Adipocyte (in vitro differentiated cells): ENCODE results near the gene ATL3.

ENCODE experiments used
- DNase-seq: peaks from one replicate; pipeline ENCODE4 v3.0.0-alpha.2; 2015; ENCODE audit warnings: low read depth
- H3K27me3 ChIP-seq: replicated peaks from 2 replicates; pipeline ENCODE4 v1.7.0; 2013; ENCODE audit warnings: mild to moderate bottlenecking, low read length, moderate library complexity; ENCODE audit not compliant: control insufficient read depth, insufficient read depth
- H3K36me3 ChIP-seq: 2 replicates; pipeline ENCODE4 v1.7.0; 2013; ENCODE audit warnings: low read length, mild to moderate bottlenecking, moderate library complexity; ENCODE audit not compliant: control insufficient read depth, insufficient read depth, severe bottlenecking
- H3K4me1 ChIP-seq: 2 replicates; pipeline ENCODE4 v1.7.0; 2013; ENCODE audit warnings: mild to moderate bottlenecking, low read length, moderate library complexity; ENCODE audit not compliant: control insufficient read depth, insufficient read depth
- H3K4me3 ChIP-seq: 2 replicates; pipeline ENCODE4 v1.7.0; 2013; ENCODE audit warnings: mild to moderate bottlenecking, low read length, moderate library complexity
- H3K9ac ChIP-seq: 2 replicates; pipeline ENCODE4 v1.7.0; 2013; ENCODE audit warnings: mild to moderate bottlenecking, low read length, moderate library complexity
- H3K9me3 ChIP-seq: 2 replicates; pipeline ENCODE4 v1.7.0; 2013; ENCODE audit warnings: mild to moderate bottlenecking, low read length, moderate library complexity; ENCODE audit not compliant: control insufficient read depth

ATL3 gene

DNA sequence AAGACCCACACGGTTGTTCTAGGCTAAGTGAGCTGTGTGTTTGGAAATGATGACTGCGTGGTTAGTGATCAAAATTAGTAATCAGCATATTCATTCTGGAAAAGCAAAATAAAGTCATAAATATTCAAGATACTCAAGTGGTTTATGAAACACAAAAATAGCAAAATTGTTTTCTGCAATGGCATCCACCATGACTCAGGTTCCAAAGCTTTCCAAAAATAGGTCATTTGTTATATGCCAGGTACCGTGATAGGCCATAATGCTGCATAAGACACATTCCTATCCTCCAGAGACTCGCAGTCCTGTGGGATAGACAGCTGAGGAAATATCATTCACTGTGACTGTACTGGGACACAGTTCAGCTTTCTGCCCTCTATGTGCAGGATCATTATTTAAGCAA lies 2.4 kb upstream of the ATL3 start:
- Histone ChIP-seq H3K27me3 (no peaks in the 10 kb centered on the region), H3K4me1 (peaks cover 46% of the 10 kb centered on the region), H3K9me3 (no peaks in the 10 kb centered on the region), H3K36me3 (no peaks in the 10 kb centered on the region), H3K4me3 (no peak overlapping the region), H3K9ac (peak overlapping the region; percentile 36)
- no peak for DNase-seq

DNA sequence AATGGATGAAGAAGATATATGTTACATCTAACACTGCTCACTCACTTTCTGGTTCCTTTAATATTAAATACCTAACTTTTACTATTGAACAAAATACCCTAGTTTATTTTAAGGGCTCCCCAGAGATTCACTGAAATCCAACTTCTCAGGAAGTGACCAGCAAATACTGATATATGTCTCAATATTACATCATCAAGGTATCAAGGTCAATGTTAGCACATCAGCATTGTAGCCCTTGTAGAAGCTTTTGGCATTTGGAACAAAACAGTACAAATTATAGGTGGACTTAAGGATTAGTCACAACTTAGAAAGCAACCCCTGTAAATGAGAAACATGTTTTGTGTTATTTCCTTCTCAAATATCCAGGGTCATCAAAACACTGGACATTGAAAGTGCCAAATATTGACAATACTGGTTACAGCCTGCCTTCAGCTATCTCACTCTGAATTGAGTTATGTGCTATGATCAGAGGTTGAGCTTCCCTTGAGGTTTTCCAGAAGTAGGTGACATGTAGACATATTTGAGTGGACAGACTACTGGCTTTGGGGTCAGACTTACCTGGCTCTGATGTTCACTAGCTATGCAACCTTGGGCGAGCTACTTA lies 1.9 kb upstream of the ATL3 start:
- Histone ChIP-seq H3K9me3 (no peaks in the 10 kb centered on the region), H3K9ac (peak overlapping the region; percentile 36), H3K4me1 (peaks cover 52% of the 10 kb centered on the region), H3K4me3 (peak overlapping the region; percentile 0), H3K27me3 (no peaks in the 10 kb centered on the region), H3K36me3 (no peaks in the 10 kb centered on the region)
- no peak for DNase-seq

DNA sequence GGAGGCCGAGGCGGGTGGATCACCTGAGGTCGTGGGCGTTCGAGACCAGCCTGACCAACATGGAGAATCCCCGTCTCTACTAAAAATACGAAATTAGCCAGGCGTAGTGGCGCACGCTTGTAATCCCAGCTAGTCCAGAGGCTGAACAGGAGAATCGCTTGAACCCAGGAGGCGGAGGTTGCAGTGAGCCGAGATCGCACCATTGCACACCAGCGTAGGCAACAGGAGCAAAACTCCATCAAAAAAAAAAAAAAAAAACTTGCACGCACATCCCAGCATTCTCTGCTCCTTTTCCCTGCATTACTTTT lies 934 bp upstream of the ATL3 start:
- Histone ChIP-seq H3K4me1 (peaks cover 61% of the 10 kb centered on the region), H3K9me3 (no peaks in the 10 kb centered on the region), H3K9ac (peak overlapping the region; percentile 97), H3K36me3 (no peaks in the 10 kb centered on the region), H3K4me3 (peak overlapping the region; percentile 88), H3K27me3 (no peaks in the 10 kb centered on the region)
- no peak for DNase-seq

DNA sequence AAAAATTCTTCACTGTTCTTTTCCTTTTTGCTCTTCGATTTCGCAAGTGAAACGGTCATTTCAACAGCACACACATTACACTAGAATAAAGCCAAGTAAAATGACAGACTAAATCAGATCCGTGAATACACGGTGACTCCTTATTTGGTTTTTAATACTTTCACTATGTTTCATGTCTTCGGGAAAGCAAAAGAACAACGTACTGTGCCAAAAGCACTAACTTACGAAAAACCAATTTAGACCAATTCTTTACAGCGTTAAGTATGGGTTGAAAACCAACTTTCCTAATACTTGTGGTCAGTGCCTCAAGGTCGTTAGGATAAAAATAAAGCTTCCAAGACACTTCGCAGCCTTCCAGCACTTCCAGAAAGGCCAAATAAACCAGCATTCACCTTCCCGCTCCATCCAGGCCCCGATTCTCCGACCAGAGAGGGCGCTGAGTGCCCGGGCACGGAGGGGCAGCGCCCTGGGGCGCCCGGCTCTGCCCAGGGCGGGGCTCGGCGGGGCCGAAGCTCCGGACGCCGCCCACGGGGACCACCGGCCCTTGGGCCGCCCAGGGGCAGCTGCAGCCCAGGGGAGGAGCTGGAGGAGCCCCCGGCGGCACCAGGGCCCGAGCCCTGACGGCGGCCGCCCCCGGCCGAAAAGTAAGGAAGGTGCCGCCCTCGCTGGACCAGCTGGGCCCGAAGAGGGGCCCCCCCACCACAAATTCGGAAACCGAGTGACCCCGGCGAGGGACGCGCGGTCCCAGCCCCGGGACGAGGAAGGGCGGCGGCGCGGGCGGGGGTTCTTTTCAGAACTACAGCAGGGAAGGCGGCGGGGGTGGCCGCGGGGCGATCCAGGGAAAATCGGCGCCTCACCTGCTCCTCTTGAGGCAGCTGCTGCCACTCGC lies 499 bp downstream of the ATL3 start:
- H3K4me1 ChIP-seq: peaks cover 75% of the 10 kb centered on the region
- H3K9me3 ChIP-seq: no peaks in the 10 kb centered on the region
- DNase-seq: peak; percentile 82
- H3K27me3 ChIP-seq: no peaks in the 10 kb centered on the region
- H3K4me3 ChIP-seq: peak overlapping the region; percentile 88
- H3K9ac ChIP-seq: peak overlapping the region; percentile 97
- H3K36me3 ChIP-seq: no peaks in the 10 kb centered on the region

DNA sequence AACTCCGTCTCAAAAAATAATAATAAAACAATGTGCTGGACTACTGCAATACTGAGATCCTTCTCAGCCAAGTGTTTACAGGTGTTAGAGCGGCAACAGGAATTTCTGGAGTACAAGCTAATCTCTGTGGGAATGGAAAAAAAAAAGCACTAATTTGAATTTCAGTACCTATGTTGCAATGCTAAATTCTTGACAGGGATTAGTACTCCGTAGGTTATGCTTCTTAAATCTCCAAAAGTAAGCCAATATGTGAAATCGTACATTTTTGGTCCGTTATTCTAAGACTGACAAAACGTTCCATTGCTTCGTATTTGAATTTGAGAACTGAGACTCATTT lies 1.1 kb downstream of the ATL3 start:
- Histone ChIP-seq H3K4me1 (peaks cover 78% of the 10 kb centered on the region), H3K36me3 (no peaks in the 10 kb centered on the region), H3K9me3 (no peaks in the 10 kb centered on the region), H3K9ac (peak overlapping the region; percentile 97), H3K27me3 (no peaks in the 10 kb centered on the region), H3K4me3 (peak overlapping the region; percentile 88)
- DNase-seq: peak; percentile 76

DNA sequence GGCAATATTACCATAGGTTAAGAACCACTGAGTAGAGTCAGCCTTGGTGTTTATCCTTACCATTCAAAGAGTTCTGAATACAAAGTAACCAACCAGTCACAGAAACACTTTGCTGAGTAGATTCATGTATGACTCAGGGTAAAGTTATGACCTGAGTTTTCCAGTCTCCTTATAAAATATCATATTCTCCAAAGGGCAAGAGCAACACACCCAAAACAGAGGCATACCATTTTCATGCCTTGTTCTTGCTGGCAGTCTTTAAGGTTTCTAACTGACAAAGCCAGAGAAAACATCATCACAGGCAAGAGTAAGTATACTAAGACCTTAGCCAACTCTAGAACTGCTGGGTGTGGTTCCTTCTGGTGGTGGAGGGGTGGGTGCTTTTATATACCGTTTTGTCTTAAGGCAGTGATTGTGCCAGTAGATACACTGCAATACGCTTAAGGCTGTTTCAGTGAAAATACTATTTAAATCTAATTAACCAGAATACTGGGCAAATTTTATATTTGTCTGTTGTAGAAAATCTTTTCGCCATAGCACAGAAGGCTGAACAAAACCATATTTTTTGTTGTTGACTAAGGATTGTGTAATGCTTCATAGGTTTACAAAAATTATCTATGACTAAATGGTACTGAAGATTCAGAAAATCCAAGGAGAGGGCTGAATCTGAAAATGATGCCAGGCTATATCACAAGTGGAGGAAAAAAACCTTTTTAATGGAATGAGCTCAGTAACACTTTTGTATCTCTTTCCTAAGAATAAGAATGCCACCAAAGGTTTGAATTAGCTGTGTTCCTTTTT lies 3.0 kb downstream of the ATL3 start:
- Histone ChIP-seq H3K4me1 (peaks cover 71% of the 10 kb centered on the region), H3K9ac (peak overlapping the region; percentile 97), H3K4me3 (peak overlapping the region; percentile 88), H3K36me3 (no peaks in the 10 kb centered on the region), H3K27me3 (no peaks in the 10 kb centered on the region), H3K9me3 (no peaks in the 10 kb centered on the region)
- DNase-seq: peak; percentile 91

DNA sequence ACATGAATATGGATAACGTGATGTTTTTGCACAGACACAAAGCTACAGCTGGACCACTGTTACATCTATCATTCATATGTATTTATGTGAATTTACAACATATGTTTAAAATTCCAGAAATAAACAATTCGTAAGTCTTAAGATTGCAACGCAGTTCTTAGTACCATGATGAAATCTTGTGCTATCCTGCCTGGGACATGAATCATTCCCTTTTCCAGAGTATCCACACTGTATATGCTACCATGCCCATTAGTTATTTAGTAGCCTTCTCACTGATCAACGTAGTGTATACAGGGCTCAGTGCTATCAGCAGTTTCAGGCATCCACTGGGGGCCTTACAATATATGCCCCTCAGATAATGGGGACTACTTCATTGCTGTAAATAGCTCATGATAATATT lies 4.3 kb downstream of the ATL3 start:
- Histone ChIP-seq H3K27me3 (no peaks in the 10 kb centered on the region), H3K36me3 (no peaks in the 10 kb centered on the region), H3K4me3 (peak overlapping the region; percentile 88), H3K9me3 (no peaks in the 10 kb centered on the region), H3K9ac (peak overlapping the region; percentile 54), H3K4me1 (peaks cover 67% of the 10 kb centered on the region)
- DNase-seq: peak; percentile 78

DNA sequence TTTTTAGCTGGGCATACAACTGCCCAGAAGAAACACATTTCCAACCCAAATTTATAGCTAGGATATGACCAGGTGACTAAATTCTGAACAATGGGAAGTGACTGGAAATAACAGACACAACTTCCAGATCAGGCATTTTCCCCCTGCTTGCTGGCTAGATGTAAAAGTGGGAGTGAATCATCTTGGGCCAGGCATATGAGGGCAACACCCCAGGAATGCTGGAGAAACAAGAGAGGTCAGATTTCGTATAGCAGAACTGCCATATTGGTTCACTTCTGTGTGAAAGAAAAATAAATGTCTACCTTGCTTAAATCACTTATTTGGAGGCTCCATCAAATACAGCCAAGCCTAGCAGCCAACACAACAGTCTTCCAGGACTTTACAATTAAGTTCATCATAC lies 7.4 kb downstream of the ATL3 start:
- Histone ChIP-seq H3K9ac (no peak overlapping the region), H3K4me3 (no peak overlapping the region), H3K36me3 (no peaks in the 10 kb centered on the region), H3K4me1 (peaks cover 53% of the 10 kb centered on the region), H3K9me3 (no peaks in the 10 kb centered on the region), H3K27me3 (no peaks in the 10 kb centered on the region)
- DNase-seq: peak; percentile 71

DNA sequence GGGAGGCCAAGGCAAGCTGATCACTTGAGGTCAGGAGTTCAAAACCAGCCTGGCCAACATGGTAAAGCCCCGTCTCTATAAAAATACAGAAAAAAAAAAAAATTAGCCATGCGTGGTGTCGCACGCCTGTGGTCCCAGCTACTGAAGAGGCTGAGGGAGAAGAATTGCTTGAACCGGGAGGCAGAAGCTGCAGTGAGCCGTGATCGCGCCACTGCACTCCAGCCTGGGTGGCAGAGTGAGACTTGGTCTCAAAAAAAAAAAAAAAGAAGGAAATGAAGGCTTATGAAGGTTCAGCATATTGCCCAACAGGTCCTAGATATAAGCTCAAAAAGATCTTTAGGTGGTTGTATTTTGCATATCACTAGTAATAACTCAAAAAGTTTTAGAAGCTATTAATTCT lies 10.2 kb downstream of the ATL3 start:
- Histone ChIP-seq H3K4me3 (no peak overlapping the region), H3K9me3 (no peaks in the 10 kb centered on the region), H3K9ac (no peak overlapping the region), H3K4me1 (peaks cover 24% of the 10 kb centered on the region), H3K36me3 (peaks cover 25% of the 10 kb centered on the region), H3K27me3 (no peaks in the 10 kb centered on the region)
- DNase-seq: no peak

DNA sequence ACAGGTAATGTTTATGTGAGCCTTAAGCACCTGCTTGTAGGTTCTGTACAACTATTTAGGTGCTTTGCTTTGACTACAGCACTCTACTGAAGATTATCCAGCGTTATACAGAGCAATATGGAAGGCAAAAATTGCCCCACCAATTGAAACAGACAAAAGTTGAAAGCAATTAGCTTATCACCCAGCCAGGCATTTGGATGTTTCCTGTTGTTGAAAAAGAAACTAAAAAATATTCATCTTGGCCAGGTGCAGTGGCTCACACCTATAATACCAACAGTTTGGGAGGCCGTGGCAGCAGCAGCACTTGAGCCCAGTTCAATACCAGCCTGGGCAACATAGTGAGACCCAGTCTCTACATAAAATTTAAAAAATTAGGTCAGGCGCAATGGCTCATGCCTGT lies 18.5 kb downstream of the ATL3 start:
- DNase-seq: no peak
- H3K27me3 ChIP-seq: no peaks in the 10 kb centered on the region
- H3K4me1 ChIP-seq: peaks cover 9% of the 10 kb centered on the region

DNA sequence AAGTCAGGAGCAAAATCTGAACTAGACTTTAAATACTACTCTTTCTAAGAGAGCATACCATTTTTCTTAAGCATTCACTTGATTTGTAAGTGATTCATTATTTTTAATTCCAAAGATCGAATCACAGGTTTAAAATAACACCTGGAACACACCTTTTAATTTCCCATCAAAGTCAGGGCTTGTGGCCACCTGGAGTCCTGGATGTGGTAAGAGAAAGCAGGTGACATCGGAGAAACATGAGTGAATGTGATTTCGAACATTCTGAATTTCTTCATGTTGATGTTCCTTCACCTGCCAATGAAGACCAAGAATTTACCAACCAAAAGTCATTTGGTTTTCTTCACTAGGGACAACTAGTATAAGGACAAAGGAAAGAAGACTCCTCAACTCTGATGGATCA lies 28.0 kb downstream of the ATL3 start:
- Histone ChIP-seq H3K27me3 (no peaks in the 10 kb centered on the region), H3K9me3 (no peaks in the 10 kb centered on the region), H3K9ac (no peak overlapping the region), H3K4me1 (peaks cover 9% of the 10 kb centered on the region), H3K4me3 (no peak overlapping the region), H3K36me3 (peaks cover 87% of the 10 kb centered on the region)
- DNase-seq: no peak

More for the DNA sequence above, 18.5 kb downstream of the ATL3 start:
- Histone ChIP-seq H3K36me3 (peaks cover 84% of the 10 kb centered on the region), H3K9me3 (no peaks in the 10 kb centered on the region), H3K4me3 (no peak overlapping the region), H3K9ac (no peak overlapping the region)
